ENCODE results near the gene LRBA.

LRBA gene

DNA sequence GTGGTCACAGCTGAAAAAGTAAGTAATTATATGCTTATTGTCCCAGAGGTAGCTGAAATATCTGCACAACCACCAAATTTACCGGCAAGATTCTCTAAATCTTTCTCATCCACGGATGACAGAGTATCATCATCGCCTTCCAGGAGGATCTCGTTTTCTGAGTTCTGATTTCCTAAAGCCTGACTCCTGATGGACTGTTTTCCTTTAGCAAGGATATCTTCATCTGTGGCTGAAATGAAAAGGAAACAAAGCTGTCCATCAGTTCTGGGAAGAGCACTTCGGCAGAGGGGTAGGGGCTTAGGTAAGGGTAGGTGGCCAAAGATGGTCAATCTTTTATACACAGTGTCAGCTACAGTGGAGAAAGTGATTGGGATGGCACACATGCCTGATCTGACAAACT is 424.5 kb downstream of the LRBA start:
- POLR2A ChIA-PET (ENCODE audit: low non-redundant PET): no interaction called here

DNA sequence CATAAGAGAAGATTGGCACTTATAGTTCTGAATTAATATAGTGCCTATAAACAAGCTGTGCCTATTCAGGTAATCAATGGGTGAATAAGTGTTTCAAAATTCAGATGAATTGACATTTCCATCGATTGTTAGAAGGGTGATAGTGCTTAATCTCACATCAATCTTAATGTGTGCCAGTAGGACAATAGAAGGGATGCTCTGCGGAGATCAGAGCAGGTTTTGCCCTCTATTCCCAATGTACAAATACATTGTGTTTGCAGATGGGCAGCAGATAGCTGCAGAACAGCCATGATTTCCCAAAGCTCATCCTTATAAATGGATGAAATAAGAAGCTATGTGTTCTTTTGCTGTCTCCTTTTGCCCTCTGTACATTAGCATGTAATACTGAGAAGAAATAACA is 425.9 kb downstream of the LRBA start:
- TF ChIP-seq CTCF (conservative IDR thresholded peaks at IDR 0.05; ENCODE audit: low read depth): no peak
- DNase-seq (ENCODE audit: low spot score): no peak
- H3K27ac ChIP-seq: no peak overlapping the region
- CTCF ChIA-PET: no interaction called here
- POLR2A ChIA-PET (ENCODE audit: low non-redundant PET): no interaction called here

More for the DNA sequence above, 424.5 kb downstream of the LRBA start:
- DNase-seq (ENCODE audit: low spot score): no peak
- no peak for TF ChIP-seq CTCF (conservative IDR thresholded peaks at IDR 0.05; ENCODE audit: low read depth)
- H3K27ac ChIP-seq: no peak overlapping the region
- CTCF ChIA-PET: interaction anchor here (0.6 to 0.7 kb wide), 2 partner anchors 45 to 332 kb away, joined by 3 to 4 read pairs; no protein-coding TSS in a partner anchor

- H3K27ac ChIP-seq: no peak overlapping the region
- POLR2A ChIA-PET (ENCODE audit: low non-redundant PET): no interaction called here
- TF ChIP-seq CTCF (conservative IDR thresholded peaks at IDR 0.05; ENCODE audit: low read depth): no peak
- CTCF ChIA-PET: interaction anchor here (0.6 kb wide), 1 partner anchor 16 kb away, joined by 3 read pairs; no protein-coding TSS in a partner anchor
- DNase-seq (ENCODE audit: low spot score): no peak
Measured at GRCh38 chr4:150588316-150588715, 426.8 kb downstream of the LRBA start.

DNA sequence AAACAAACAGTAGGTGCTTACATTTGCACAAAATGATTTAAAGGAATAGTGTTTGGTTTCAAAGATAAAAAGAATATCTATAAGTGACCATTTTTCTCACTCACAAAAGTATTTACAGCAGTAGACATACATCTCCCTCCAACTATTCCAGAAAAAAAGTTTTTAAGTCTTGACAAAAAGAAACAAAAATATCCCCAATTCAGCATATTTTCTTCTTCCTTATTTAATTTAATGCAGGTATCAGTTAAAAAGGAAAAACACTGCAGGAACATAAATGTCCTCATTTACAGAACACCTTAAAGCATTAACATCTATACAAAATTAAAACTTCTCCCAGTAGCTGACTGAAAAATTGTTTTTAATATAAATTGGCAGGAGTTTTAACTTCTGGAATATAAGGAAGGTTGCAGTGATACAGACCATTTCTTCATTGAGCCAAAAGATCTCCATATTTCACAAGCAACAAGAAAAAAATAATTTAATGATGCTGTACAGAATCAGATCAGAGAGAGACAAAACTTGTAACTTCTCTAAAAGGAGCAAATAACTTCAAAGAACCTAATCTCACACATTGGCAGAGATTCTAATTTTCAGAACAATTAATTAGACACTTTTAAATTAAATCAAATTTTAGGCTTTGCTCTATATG is 428.8 kb downstream of the LRBA start:
- no peak for TF ChIP-seq CTCF (conservative IDR thresholded peaks at IDR 0.05; ENCODE audit: low read depth)
- no peak overlapping the region for H3K27ac ChIP-seq
- POLR2A ChIA-PET (ENCODE audit: low non-redundant PET): no interaction called here
- CTCF ChIA-PET: no interaction called here
- DNase-seq (ENCODE audit: low spot score): no peak

GRCh38 chr4:150585611-150586010 is 429.5 kb downstream of the LRBA start:
- CTCF ChIA-PET: no interaction called here
- TF ChIP-seq CTCF (conservative IDR thresholded peaks at IDR 0.05; ENCODE audit: low read depth): no peak

DNA sequence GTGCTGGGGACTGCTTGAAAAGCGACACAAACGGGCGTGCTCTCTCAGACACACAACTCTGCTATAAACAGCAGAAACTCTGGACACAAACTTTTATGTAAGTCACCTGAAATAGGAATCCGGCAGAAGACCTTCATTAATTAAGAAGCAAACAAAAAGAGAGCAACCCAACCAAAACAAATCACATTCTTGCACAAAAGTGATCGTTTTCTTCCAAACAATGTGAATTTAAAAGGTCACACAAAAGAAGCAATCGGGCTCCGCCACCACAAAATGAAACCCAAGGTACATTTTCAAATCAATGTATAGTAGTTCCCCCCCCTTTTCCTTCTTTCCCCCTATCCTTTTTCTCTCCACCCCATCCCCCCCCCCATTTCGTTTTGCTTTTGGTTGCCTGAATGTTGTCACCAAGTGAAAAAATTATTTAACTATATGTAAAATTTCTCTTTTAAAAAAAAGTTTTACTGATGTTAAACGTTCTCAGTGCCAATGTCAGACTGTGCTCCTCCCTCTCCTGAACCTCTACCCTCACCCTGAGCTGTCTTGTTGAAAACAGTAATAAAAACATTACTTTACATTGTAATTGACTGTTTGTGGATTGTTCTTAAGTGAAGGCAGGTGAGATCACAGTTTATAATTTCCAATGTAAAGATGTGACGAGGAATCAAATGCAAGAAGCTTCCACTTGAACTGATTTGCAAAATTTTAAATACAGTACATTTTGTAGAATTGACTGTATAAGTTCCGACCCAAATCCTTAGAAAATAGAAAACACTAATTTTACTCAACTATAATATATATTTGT is 430.8 kb downstream of the LRBA start:
- no peak for TF ChIP-seq CTCF (conservative IDR thresholded peaks at IDR 0.05; ENCODE audit: low read depth)
- no peak overlapping the region; the same call in 1 of the 2 replicates for H3K27ac ChIP-seq
- ChIA-PET POLR2A (ENCODE audit: low non-redundant PET) (no interaction called here), CTCF (no interaction called here)
- DNase-seq (ENCODE audit: low spot score): no peak

More at GRCh38 chr4:150585611-150586010, 429.5 kb downstream of the LRBA start:
- POLR2A ChIA-PET (ENCODE audit: low non-redundant PET): no interaction called here
- no peak overlapping the region for H3K27ac ChIP-seq
- DNase-seq (ENCODE audit: low spot score): no peak

Measured in RWPE1 (cell line).